SH-SY5Y (cell line): ENCODE data around the gene REST.

ENCODE experiments used
- GATA2 ChIP-seq: IDR thresholded peaks from 2 replicates; pipeline ENCODE4 v1.6.1; 2011; ENCODE audit warnings: mild to moderate bottlenecking, low read depth, low read length
- GATA3 ChIP-seq: IDR thresholded peaks from 2 replicates; pipeline ENCODE4 v1.6.1; 2011; ENCODE audit warnings: low read depth, mild to moderate bottlenecking, low read length, moderate library complexity

GRCh38 chr4:56979421-56980072 lies 71.8 kb downstream of the REST start:
- TF ChIP-seq GATA2 (no peak), GATA3 (no peak)
